ENCODE data around the gene DOLPP1. TPM values are rescaled to one million over a fixed set of nuclear protein-coding genes. Genes with fewer than 3 reads are reported as not detected.
A peak's percentile ranks its signal among the peaks of the same experiment; 100 is the strongest.

Gene DOLPP1
- total and polyA plus RNA-seq, 4 donors: 14.6 to 15.6 (median 15.0) TPM

GRCh38 chr9:129079829-129080228, 1.1 kb upstream of the DOLPP1 start:
- no peaks in the 10 kb centered on the region for H3K27me3 ChIP-seq (ENCODE audit: control insufficient read depth in 4 of 4, insufficient read depth in 4 of 4, low read length in 3 of 4)
- no peak for DNase-seq (ENCODE audit: low spot score)
- TF ChIP-seq, protein P1, sequence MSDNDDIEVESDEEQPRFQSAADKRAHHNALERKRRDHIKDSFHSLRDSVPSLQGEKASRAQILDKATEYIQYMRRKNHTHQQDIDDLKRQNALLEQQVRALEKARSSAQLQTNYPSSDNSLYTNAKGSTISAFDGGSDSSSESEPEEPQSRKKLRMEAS (IDR thresholded peaks at IDR 0.05): no peak
- TF ChIP-seq, protein P2, sequence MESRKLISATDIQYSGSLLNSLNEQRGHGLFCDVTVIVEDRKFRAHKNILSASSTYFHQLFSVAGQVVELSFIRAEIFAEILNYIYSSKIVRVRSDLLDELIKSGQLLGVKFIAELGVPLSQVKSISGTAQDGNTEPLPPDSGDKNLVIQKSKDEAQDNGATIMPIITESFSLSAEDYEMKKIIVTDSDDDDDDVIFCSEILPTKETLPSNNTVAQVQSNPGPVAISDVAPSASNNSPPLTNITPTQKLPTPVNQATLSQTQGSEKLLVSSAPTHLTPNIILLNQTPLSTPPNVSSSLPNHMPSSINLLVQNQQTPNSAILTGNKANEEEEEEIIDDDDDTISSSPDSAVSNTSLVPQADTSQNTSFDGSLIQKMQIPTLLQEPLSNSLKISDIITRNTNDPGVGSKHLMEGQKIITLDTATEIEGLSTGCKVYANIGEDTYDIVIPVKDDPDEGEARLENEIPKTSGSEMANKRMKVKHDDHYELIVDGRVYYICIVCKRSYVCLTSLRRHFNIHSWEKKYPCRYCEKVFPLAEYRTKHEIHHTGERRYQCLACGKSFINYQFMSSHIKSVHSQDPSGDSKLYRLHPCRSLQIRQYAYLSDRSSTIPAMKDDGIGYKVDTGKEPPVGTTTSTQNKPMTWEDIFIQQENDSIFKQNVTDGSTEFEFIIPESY (IDR thresholded peaks at IDR 0.05): no peak
- TF ChIP-seq GABPA (IDR thresholded peaks at IDR 0.05 in 1 of 2, conservative IDR thresholded peaks at IDR 0.05 in 1 of 2) (no peak), CTCF (IDR thresholded peaks at IDR 0.05; ENCODE audit: low read depth, low read length, missing input control) (no peak), YY1 (IDR thresholded peaks at IDR 0.05) (no peak)
- TF ChIP-seq, protein P3, sequence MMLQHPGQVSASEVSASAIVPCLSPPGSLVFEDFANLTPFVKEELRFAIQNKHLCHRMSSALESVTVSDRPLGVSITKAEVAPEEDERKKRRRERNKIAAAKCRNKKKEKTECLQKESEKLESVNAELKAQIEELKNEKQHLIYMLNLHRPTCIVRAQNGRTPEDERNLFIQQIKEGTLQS (IDR thresholded peaks at IDR 0.05): no peak
- no peak overlapping the region for H3K9ac ChIP-seq (ENCODE audit: low read depth in 1 of 2, low read length in 2 of 2)
- no peaks in the 10 kb centered on the region for H3K9me3 ChIP-seq (ENCODE audit: control insufficient read depth in 4 of 4, low read length in 3 of 4)
- peaks cover 0 to 1% (median 0%) of the 10 kb centered on the region in 4 donors for H3K36me3 ChIP-seq (ENCODE audit: control insufficient read depth in 4 of 4, insufficient read depth in 3 of 4, low read depth in 1 of 4, low read length in 3 of 4)
- 88% methylated on average over 13 of the region's 13 CpGs for WGBS
- peaks cover 20 to 76% (median 68%) of the 10 kb centered on the region in 4 donors for H3K4me1 ChIP-seq (ENCODE audit: control insufficient read depth in 4 of 4, insufficient read depth in 4 of 4, low read length in 3 of 4)
- no peak overlapping the region for H3K4me3 ChIP-seq (ENCODE audit: low read depth in 1 of 3, low read length in 3 of 3)
- H3K27ac ChIP-seq (ENCODE audit: low read depth in 1 of 2, low read length in 2 of 2): no peak overlapping the region

- 14% methylated on average over 12 of the region's 12 CpGs for WGBS
- Histone ChIP-seq H3K9me3 (ENCODE audit: control insufficient read depth in 4 of 4, low read length in 3 of 4) (no peaks in the 10 kb centered on the region), H3K4me3 (ENCODE audit: low read depth in 1 of 3, low read length in 3 of 3) (peak overlapping the region; percentile 81 to 84 (median 82)), H3K9ac (ENCODE audit: low read depth in 1 of 2, low read length in 2 of 2) (peak overlapping the region; percentile 37 to 45), H3K27ac (ENCODE audit: low read depth in 1 of 2, low read length in 2 of 2) (peak overlapping the region; percentile 11 to 32), H3K27me3 (ENCODE audit: control insufficient read depth in 4 of 4, insufficient read depth in 4 of 4, low read length in 3 of 4) (no peaks in the 10 kb centered on the region), H3K4me1 (ENCODE audit: control insufficient read depth in 4 of 4, insufficient read depth in 4 of 4, low read length in 3 of 4) (peaks cover 20 to 76% (median 68%) of the 10 kb centered on the region in 4 donors), H3K36me3 (ENCODE audit: control insufficient read depth in 4 of 4, insufficient read depth in 3 of 4, low read depth in 1 of 4, low read length in 3 of 4) (peaks cover 0 to 4% (median 1%) of the 10 kb centered on the region in 4 donors)
- TF ChIP-seq, protein P1 (IDR thresholded peaks at IDR 0.05): no peak
- no peak for TF ChIP-seq EGR1 (IDR thresholded peaks at IDR 0.05; ENCODE audit: low read depth in 2 of 2)
- TF ChIP-seq YY1 (IDR thresholded peaks at IDR 0.05): no peak
- TF ChIP-seq TAF1 (conservative IDR thresholded peaks at IDR 0.05): no peak
- TF ChIP-seq FOXA1 (IDR thresholded peaks at IDR 0.05): no peak
- DNase-seq (ENCODE audit: low spot score): no peak
Measured at GRCh38 chr9:129080298-129080600, 662 bp upstream of the DOLPP1 start.

DNA sequence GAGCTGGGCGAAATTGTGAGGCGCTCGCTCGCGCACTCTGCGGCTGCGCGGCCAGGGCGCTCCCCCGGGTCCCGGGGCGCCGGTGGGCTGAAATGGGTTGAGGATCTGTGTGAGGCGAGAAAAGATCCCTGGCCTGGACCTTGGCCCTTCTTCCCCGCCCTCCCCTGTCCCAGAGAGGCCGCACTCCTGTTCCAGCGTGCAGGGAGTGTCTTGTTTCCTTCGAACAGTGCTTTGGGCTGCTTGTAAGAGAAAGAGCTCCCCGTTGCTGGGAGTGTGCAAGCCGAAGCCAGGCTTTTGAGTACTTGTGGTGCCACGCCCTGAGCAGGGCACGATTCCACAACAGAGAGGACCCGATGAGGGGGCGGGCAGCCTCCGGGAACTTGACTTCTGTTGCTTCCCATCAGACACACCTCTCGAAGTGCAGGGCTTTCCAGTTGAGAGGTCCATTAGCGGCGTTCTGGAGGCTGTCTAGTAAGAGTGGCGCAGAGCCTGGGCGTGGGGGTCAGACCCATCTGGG, 535 bp downstream of the DOLPP1 start:
- no peaks in the 10 kb centered on the region for H3K27me3 ChIP-seq (ENCODE audit: control insufficient read depth in 4 of 4, insufficient read depth in 4 of 4, low read length in 3 of 4)
- H3K27ac ChIP-seq (ENCODE audit: low read depth in 1 of 2, low read length in 2 of 2): peak overlapping the region; percentile 67 to 75
- H3K9ac ChIP-seq (ENCODE audit: low read depth in 1 of 2, low read length in 2 of 2): peak overlapping the region; percentile 47 to 48
- DNase-seq (ENCODE audit: low spot score): no peak
- H3K36me3 ChIP-seq (ENCODE audit: control insufficient read depth in 4 of 4, insufficient read depth in 3 of 4, low read depth in 1 of 4, low read length in 3 of 4): peaks cover 2 to 16% (median 6%) of the 10 kb centered on the region in 4 donors
- peak overlapping the region; percentile 66 to 87 (median 84) for H3K4me3 ChIP-seq (ENCODE audit: low read depth in 1 of 3, low read length in 3 of 3)
- no peak for TF ChIP-seq FOXA1 (IDR thresholded peaks at IDR 0.05)
- TF ChIP-seq HNF4A (conservative IDR thresholded peaks at IDR 0.05): peak in 1 of 2 donors; percentile 17
- TF ChIP-seq NR2F2 (IDR thresholded peaks at IDR 0.05): no peak
- WGBS: 3% methylated on average over 30 of the region's 30 CpGs
- H3K9me3 ChIP-seq (ENCODE audit: control insufficient read depth in 4 of 4, low read length in 3 of 4): no peaks in the 10 kb centered on the region
- peaks cover 15 to 70% (median 62%) of the 10 kb centered on the region in 4 donors for H3K4me1 ChIP-seq (ENCODE audit: control insufficient read depth in 4 of 4, insufficient read depth in 4 of 4, low read length in 3 of 4)
